Transverse colon (tissue), 4 donors: ENCODE measurements around the gene CTNNAL1. TPM values are rescaled to one million over a fixed set of nuclear protein-coding genes. Genes with fewer than 3 reads are reported as not detected.
A peak's percentile ranks its signal among the peaks of the same experiment; 100 is the strongest.

Experiments used
- DNase-seq: peaks from one replicate; pipeline ENCODE4 v3.0.0-alpha.2; 2019
- H3K27ac ChIP-seq, 4 donors: fragments of 200-600 bp; sonication (generic); 2 replicates each; pipeline ENCODE4 v1.5.1; 2016 to 2018; ENCODE audit warnings: inconsistent platforms in 4 of 4
- H3K27me3 ChIP-seq: fragments of 200-600 bp; sonication (generic); 2 replicates; pipeline ENCODE4 v1.5.1; 2017; ENCODE audit warnings: inconsistent platforms
- H3K36me3 ChIP-seq, 4 donors: fragments of 200-600 bp; sonication (generic); 2 replicates each; pipeline ENCODE4 v1.5.1; 2017 to 2019; ENCODE audit warnings: inconsistent platforms in 4 of 4
- H3K4me1 ChIP-seq, 4 donors: fragments of 200-600 bp; sonication (generic); 2 replicates each; pipeline ENCODE4 v1.5.1; 2017 to 2020; ENCODE audit warnings: inconsistent platforms in 4 of 4
- H3K4me3 ChIP-seq, 4 donors: fragments of 200-600 bp; sonication (generic); 1 replicate in 1 of 4; 2 replicates in 3 of 4; pipeline versions ENCODE4 v1.5.1 to v1.6.1; 2017 to 2019; ENCODE audit warnings: inconsistent platforms in 4 of 4
- H3K9me3 ChIP-seq, 2 donors: fragments of 200-600 bp; sonication (generic); 2 replicates each; pipeline ENCODE4 v1.5.1; 2017 to 2019; ENCODE audit warnings: inconsistent platforms in 2 of 2
- CTCF ChIP-seq, 5 experiments: fragments of 200-600 bp in 3 of 5; fragments of 450-650 bp in 2 of 5; sonication (generic) in 3 of 5; IDR thresholded peaks; 1 replicate in 2 of 5; 2 replicates in 3 of 5; pipeline ENCODE4 v1.5.1; 2016 to 2017; ENCODE audit warnings: antibody characterized with exemption in 5 of 5, inconsistent platforms in 3 of 5, mild to moderate bottlenecking in 2 of 5, moderate library complexity in 1 of 5
- EP300 ChIP-seq: sonication (generic); formaldehyde crosslinking; IDR thresholded peaks from one replicate; pipeline ENCODE4 v1.6.1; 2017; ENCODE audit warnings: antibody characterized with exemption, low read depth
- POLR2A ChIP-seq: fragments of 450-650 bp; IDR thresholded peaks from one replicate; pipeline ENCODE4 v1.6.1; 2016; ENCODE audit warnings: antibody characterized with exemption, mild to moderate bottlenecking, moderate library complexity
- POLR2AphosphoS5 ChIP-seq, 3 donors: sonication (generic); formaldehyde crosslinking; IDR thresholded peaks; one replicate each; pipeline ENCODE4 v1.6.1; 2016; ENCODE audit warnings: antibody characterized with exemption in 3 of 3
- WGBS, 2 donors: methylation state at CpG; one replicate each; pipeline ENCODE4 v1.1.5; 2018; ENCODE audit warnings: low coverage in 1 of 2; 5-methylcytosine and 5-hydroxymethylcytosine counted together
- in situ Hi-C, 4 donors: fragments of 200-750 bp; cut with MboI; loops; one replicate each; pipeline versions ENCODE4 v1.15.0 to v1.15.1; 2017; ENCODE audit warnings: low sequenced_read_pairs in 3 of 4, low pct_ligation_motif_present in 1 of 4, low pct_unique_long_range_greater_than_20kb in 1 of 4
- intact Hi-C: fragments of 100-400 bp; cut with DNase I; formaldehyde crosslinking; loops from one replicate; pipeline ENCODE4 v1.15.1; 2023; ENCODE audit warnings: low total_unique reads
- total RNA-seq, 4 donors: library from RNA; depleted of rRNA; stranded (reverse); fragments of >200 nt; gene quantifications; one replicate each; pipeline ENCODE4 v1.1.0, GENCODE V29; 2016

The CTNNAL1 gene
- total RNA-seq, 4 donors from 2014 or later: 6.0 to 12.1 (median 8.1) TPM

GRCh38 chr9:109039539-109039938 lies 26.2 kb upstream of the CTNNAL1 start:
- in situ Hi-C loops (no loop called here), intact Hi-C loops (no loop called here)
- Histone ChIP-seq H3K4me1 (peaks cover 0 to 6% (median 0%) of the 10 kb centered on the region in 4 donors), H3K27me3 (no peaks in the 10 kb centered on the region), H3K27ac (no peak overlapping the region), H3K9me3 (no peaks in the 10 kb centered on the region), H3K4me3 (no peak overlapping the region), H3K36me3 (peaks cover 0 to 27% (median 0%) of the 10 kb centered on the region in 4 donors)
- WGBS, 2 donors: 92 to 100% methylated on average over 2 to 4 of the region's 4 CpGs
- DNase-seq: no peak
- no peak for TF ChIP-seq EP300
- TF ChIP-seq POLR2A: no peak
- no peak for TF ChIP-seq POLR2AphosphoS5 (IDR thresholded peaks at IDR 0.05)
- no peak for TF ChIP-seq CTCF (IDR thresholded peaks at IDR 0.05)

GRCh38 chr9:109037946-109038715 lies 24.8 kb upstream of the CTNNAL1 start:
- in situ Hi-C loops (no loop called here), intact Hi-C loops (no loop called here)
- Histone ChIP-seq H3K36me3 (peaks cover 0 to 29% (median under 1%) of the 10 kb centered on the region in 4 donors), H3K27me3 (no peaks in the 10 kb centered on the region), H3K4me1 (peaks cover 0 to 6% (median 0%) of the 10 kb centered on the region in 4 donors), H3K27ac (no peak overlapping the region), H3K9me3 (no peaks in the 10 kb centered on the region), H3K4me3 (no peak overlapping the region)
- 88% methylated on average over 4 of the region's 4 CpGs for WGBS, 2 donors
- DNase-seq: no peak
- no peak for TF ChIP-seq CTCF (IDR thresholded peaks at IDR 0.05)
- no peak for TF ChIP-seq POLR2A
- no peak for TF ChIP-seq POLR2AphosphoS5 (IDR thresholded peaks at IDR 0.05)
- no peak for TF ChIP-seq EP300

- TF ChIP-seq POLR2AphosphoS5 (IDR thresholded peaks at IDR 0.05) (no peak), POLR2A (no peak), EP300 (no peak), CTCF (IDR thresholded peaks at IDR 0.05) (no peak)
- DNase-seq: no peak
- H3K27ac ChIP-seq: peak overlapping the region in 2 of 4 donors; percentile 23 to 36
- intact Hi-C loops: no loop called here
- no peaks in the 10 kb centered on the region for H3K9me3 ChIP-seq
- in situ Hi-C loops: no loop called here
- no peak overlapping the region for H3K4me3 ChIP-seq
- no peaks in the 10 kb centered on the region for H3K27me3 ChIP-seq
- 83 to 86% methylated on average over 3 to 6 of the region's 6 CpGs for WGBS, 2 donors
- H3K36me3 ChIP-seq: peaks cover 0 to 35% (median 5%) of the 10 kb centered on the region in 4 donors
- H3K4me1 ChIP-seq: peaks cover 0 to 6% (median 0%) of the 10 kb centered on the region in 4 donors
Observed at GRCh38 chr9:109036744-109037680, 23.7 kb upstream of the CTNNAL1 start.
